Loucy (cell line): ENCODE data around the gene RAET1G.
"Not testable (repeated sequence)": the region's sequence is repeated elsewhere in the genome, so short reads cannot be mapped to it uniquely, and the experiment has no call there.

ENCODE experiments used
- EZH2phosphoT487 ChIP-seq: fragments of 200-600 bp; IDR thresholded peaks from 2 replicates; pipeline ENCODE4 v1.6.1; 2018; ENCODE audit warnings: antibody characterized with exemption, mild to moderate bottlenecking, moderate library complexity, borderline replicate concordance
- TF ChIP-seq, protein P1 (sequence below): fragments of 200-600 bp; sonication (generic); conservative IDR thresholded peaks from 2 replicates; pipeline ENCODE4 v1.5.1; 2014; ENCODE audit warnings: mild to moderate bottlenecking, antibody characterized with exemption, low read length

GRCh38 chr6:149912680-149913079 is 10.2 kb downstream of the RAET1G start:
- TF ChIP-seq, protein P1, sequence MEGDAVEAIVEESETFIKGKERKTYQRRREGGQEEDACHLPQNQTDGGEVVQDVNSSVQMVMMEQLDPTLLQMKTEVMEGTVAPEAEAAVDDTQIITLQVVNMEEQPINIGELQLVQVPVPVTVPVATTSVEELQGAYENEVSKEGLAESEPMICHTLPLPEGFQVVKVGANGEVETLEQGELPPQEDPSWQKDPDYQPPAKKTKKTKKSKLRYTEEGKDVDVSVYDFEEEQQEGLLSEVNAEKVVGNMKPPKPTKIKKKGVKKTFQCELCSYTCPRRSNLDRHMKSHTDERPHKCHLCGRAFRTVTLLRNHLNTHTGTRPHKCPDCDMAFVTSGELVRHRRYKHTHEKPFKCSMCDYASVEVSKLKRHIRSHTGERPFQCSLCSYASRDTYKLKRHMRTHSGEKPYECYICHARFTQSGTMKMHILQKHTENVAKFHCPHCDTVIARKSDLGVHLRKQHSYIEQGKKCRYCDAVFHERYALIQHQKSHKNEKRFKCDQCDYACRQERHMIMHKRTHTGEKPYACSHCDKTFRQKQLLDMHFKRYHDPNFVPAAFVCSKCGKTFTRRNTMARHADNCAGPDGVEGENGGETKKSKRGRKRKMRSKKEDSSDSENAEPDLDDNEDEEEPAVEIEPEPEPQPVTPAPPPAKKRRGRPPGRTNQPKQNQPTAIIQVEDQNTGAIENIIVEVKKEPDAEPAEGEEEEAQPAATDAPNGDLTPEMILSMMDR, result not testable (repeated sequence)
- not testable (repeated sequence) for TF ChIP-seq EZH2phosphoT487
